ENCODE data around the gene DBH. TPM values are rescaled to one million over a fixed set of nuclear protein-coding genes. Genes with fewer than 3 reads are reported as not detected.

The DBH gene
- total and polyA plus RNA-seq, 2 donors (not counting 3 experiments of a cell fraction or from before 2014, with no cell fraction given) = not detected

GRCh38 chr9:133639613-133640012 is 3.5 kb downstream of the DBH start:
- TF ChIP-seq CTCF (IDR thresholded peaks at IDR 0.05; ENCODE audit: extremely low read depth in 1 of 2, insufficient read depth in 1 of 2, low read depth in 1 of 2, low read length in 2 of 2) = no peak
- no peak for TF ChIP-seq GATA2 (IDR thresholded peaks at IDR 0.05; ENCODE audit: insufficient read depth, insufficient read length, low read depth, low read length)
- intact Hi-C loops (cut with micrococcal nuclease) (no loop called here), dilution Hi-C loops (cut with MboI; ENCODE audit: extremely low pct_ligation_motif_present, low sequenced_read_pairs) (no loop called here)
- POLR2A ChIA-PET = no interaction called here
- no peak overlapping the region for H3K9ac ChIP-seq (replicated peaks; ENCODE audit: extremely low read depth, insufficient read depth, low read length)
- H3K36me3 ChIP-seq (ENCODE audit: control insufficient read depth in 2 of 2, extremely low read depth in 1 of 2, insufficient read depth in 2 of 2, low read length in 2 of 2) = no peaks in the 10 kb centered on the region
- no peaks in the 10 kb centered on the region for H3K4me1 ChIP-seq (ENCODE audit: control insufficient read depth, extremely low read depth, insufficient read depth, low read length)
- CTCF ChIA-PET = no interaction called here
- BruUV-seq (replicated peaks) = no TSS peak
- no peak overlapping the region for H3K27ac ChIP-seq (ENCODE audit: insufficient read depth, low read depth, low read length)
- H3K27me3 ChIP-seq (ENCODE audit: control insufficient read depth in 2 of 2, insufficient read depth in 2 of 2, low read length in 2 of 2) = no peaks in the 10 kb centered on the region
- H2AFZ ChIP-seq (ENCODE audit: low read depth, low read length) = no peak overlapping the region
- H4K20me1 ChIP-seq (replicated peaks; ENCODE audit: control insufficient read depth, extremely low read depth, insufficient read depth, low read length) = no peaks in the 10 kb centered on the region
- no peaks in the 10 kb centered on the region for H3K79me2 ChIP-seq (ENCODE audit: control insufficient read depth, insufficient read depth, low read length)
- no peaks in the 10 kb centered on the region for H3K9me1 ChIP-seq (replicated peaks; ENCODE audit: control insufficient read depth, extremely low read depth, insufficient read depth, low read length)
- no peak overlapping the region for H3K4me3 ChIP-seq (replicated peaks in 1 of 3; ENCODE audit: insufficient read depth in 1 of 3, low read depth in 1 of 3, low read length in 3 of 3)
- no peak overlapping the region for H3K4me2 ChIP-seq (ENCODE audit: insufficient read depth, low read length)
- no peak for DNase-seq (ENCODE audit: low read depth, low spot score)
- no peak for FAIRE-seq
- no peaks in the 10 kb centered on the region for H3K9me3 ChIP-seq (replicated peaks; ENCODE audit: control insufficient read depth, insufficient read depth, low read length)

GRCh38 chr9:133640160-133640559 is 4.0 kb downstream of the DBH start:
- DNase-seq (ENCODE audit: low read depth, low spot score) (no peak), FAIRE-seq (no peak)
- CTCF ChIA-PET = no interaction called here
- BruUV-seq (replicated peaks) = no TSS peak
- H3K36me3 ChIP-seq (ENCODE audit: control insufficient read depth in 2 of 2, extremely low read depth in 1 of 2, insufficient read depth in 2 of 2, low read length in 2 of 2) = no peaks in the 10 kb centered on the region
- TF ChIP-seq FOS (IDR thresholded peaks at IDR 0.05; ENCODE audit: borderline replicate concordance, insufficient read depth, low read length) = no peak
- H3K27ac ChIP-seq (ENCODE audit: insufficient read depth, low read depth, low read length) = no peak overlapping the region
- no peak overlapping the region for H3K4me2 ChIP-seq (ENCODE audit: insufficient read depth, low read length)
- H3K9me3 ChIP-seq (replicated peaks; ENCODE audit: control insufficient read depth, insufficient read depth, low read length) = no peaks in the 10 kb centered on the region
- no peaks in the 10 kb centered on the region for H4K20me1 ChIP-seq (replicated peaks; ENCODE audit: control insufficient read depth, extremely low read depth, insufficient read depth, low read length)
- dilution Hi-C loops (cut with MboI; ENCODE audit: extremely low pct_ligation_motif_present, low sequenced_read_pairs) = no loop called here
- POLR2A ChIA-PET = no interaction called here
- H2AFZ ChIP-seq (ENCODE audit: low read depth, low read length) = no peak overlapping the region
- no peaks in the 10 kb centered on the region for H3K79me2 ChIP-seq (ENCODE audit: control insufficient read depth, insufficient read depth, low read length)
- no peaks in the 10 kb centered on the region for H3K9me1 ChIP-seq (replicated peaks; ENCODE audit: control insufficient read depth, extremely low read depth, insufficient read depth, low read length)
- H3K9ac ChIP-seq (replicated peaks; ENCODE audit: extremely low read depth, insufficient read depth, low read length) = no peak overlapping the region
- H3K27me3 ChIP-seq (ENCODE audit: control insufficient read depth in 2 of 2, insufficient read depth in 2 of 2, low read length in 2 of 2) = no peaks in the 10 kb centered on the region
- intact Hi-C loops (cut with micrococcal nuclease) = no loop called here
- no peak overlapping the region for H3K4me3 ChIP-seq (replicated peaks in 1 of 3; ENCODE audit: insufficient read depth in 1 of 3, low read depth in 1 of 3, low read length in 3 of 3)
- H3K4me1 ChIP-seq (ENCODE audit: control insufficient read depth, extremely low read depth, insufficient read depth, low read length) = no peaks in the 10 kb centered on the region

Measured in endothelial cell of umbilical vein (primary cell).